Skeletal muscle tissue (tissue), 4 donors: ENCODE data around the gene YARS1. TPM values are rescaled to one million over a fixed set of nuclear protein-coding genes. Genes with fewer than 3 reads are reported as not detected.

Source experiments
- H3K27ac ChIP-seq: one replicate; pipeline ENCODE4 v1.7.0; 2013; ENCODE audit warnings: mild to moderate bottlenecking, low read depth, low read length, inconsistent platforms
- H3K27me3 ChIP-seq, 3 donors: one replicate each; pipeline ENCODE4 v1.7.0; 2013; ENCODE audit warnings: low read length in 3 of 3; ENCODE audit not compliant: control insufficient read depth in 3 of 3, insufficient read depth in 3 of 3
- H3K36me3 ChIP-seq, 3 donors: one replicate each; pipeline ENCODE4 v1.7.0; 2013; ENCODE audit warnings: low read length in 3 of 3; ENCODE audit not compliant: control insufficient read depth in 3 of 3, insufficient read depth in 3 of 3
- H3K4me1 ChIP-seq, 3 donors: one replicate each; pipeline ENCODE4 v1.7.0; 2013; ENCODE audit warnings: low read length in 3 of 3, mild to moderate bottlenecking in 3 of 3; ENCODE audit not compliant: control insufficient read depth in 3 of 3, insufficient read depth in 3 of 3
- H3K4me3 ChIP-seq, 3 donors: one replicate each; pipeline ENCODE4 v1.7.0; 2013; ENCODE audit warnings: low read length in 3 of 3
- H3K9ac ChIP-seq, 3 donors: one replicate each; pipeline ENCODE4 v1.7.0; 2013; ENCODE audit warnings: low read length in 3 of 3, mild to moderate bottlenecking in 3 of 3, moderate library complexity in 2 of 3, low read depth in 1 of 3
- H3K9me3 ChIP-seq, 3 donors: one replicate each; pipeline ENCODE4 v1.7.0; 2013; ENCODE audit warnings: low read length in 3 of 3; ENCODE audit not compliant: control insufficient read depth in 3 of 3
- total RNA-seq: library from RNA; depleted of rRNA; stranded (reverse); fragments of >200 nt; gene quantifications from one replicate; pipeline ENCODE4 v1.2.3, GENCODE V29; 2014
- donor health status: Osteomylitis.

Gene YARS1
- total RNA-seq, 1 donor from 2014 or later = 33.9 TPM

DNA sequence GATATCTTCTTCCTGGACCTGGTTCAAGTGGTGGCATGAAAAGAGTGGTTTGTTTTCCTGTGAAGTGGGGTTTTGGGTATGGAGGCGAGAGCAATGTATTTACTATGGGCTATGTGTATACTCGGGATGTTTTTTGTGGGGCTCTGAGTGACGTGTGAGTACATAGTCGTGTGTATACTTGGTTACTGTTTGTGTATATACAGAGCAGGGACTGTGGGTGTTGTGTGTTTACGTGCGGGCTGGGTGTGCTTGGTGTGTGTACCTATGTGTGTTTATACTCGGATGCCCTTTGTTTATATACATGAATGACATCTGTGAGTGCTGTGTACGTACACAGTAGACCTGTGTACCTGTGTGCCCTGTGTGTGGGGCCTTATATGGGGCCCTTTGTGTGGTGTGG, 50.0 kb downstream of the YARS1 start:
- Histone ChIP-seq H3K27me3 (no peaks in the 10 kb centered on the region), H3K27ac (no peak overlapping the region), H3K9ac (no peak overlapping the region), H3K9me3 (no peaks in the 10 kb centered on the region), H3K4me1 (peaks cover 0 to 6% (median 4%) of the 10 kb centered on the region in 3 donors), H3K36me3 (peaks cover 0 to 6% (median 3%) of the 10 kb centered on the region in 3 donors), H3K4me3 (no peak overlapping the region)

DNA sequence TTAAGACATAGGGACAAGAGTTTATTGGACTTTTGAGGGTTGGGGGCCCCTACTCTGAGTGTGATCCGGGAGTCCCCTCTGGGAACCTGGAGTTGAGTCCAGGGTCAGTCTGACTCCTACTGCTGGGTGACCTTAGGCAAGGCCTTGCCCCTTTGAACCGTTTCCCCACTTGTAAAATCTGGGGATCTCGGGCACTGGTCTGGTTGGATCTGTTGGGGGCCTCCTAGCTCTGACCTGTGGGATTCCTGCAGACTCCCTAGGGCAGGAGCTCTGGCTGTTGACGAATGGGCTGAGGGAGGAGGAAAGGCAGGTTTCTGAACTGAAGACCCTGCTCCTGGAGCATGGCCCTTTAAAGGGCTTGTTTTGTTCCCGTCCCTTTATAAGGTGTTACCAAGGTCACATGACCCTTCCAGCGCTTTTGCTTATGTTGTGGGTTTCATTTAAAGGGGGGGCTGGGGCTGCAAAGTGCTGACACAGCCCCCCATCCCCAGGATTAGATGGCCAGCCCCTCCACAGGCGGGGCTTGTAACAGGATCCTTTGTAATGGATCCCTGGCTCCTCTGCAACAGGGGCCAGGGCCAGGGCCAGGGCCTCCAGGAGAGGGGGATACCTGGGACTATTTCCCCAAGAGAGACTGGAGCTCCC, 50.7 kb downstream of the YARS1 start:
- H3K9me3 ChIP-seq = no peaks in the 10 kb centered on the region
- H3K27ac ChIP-seq = no peak overlapping the region
- H3K4me3 ChIP-seq = no peak overlapping the region
- H3K4me1 ChIP-seq = peaks cover 6 to 7% (median 6%) of the 10 kb centered on the region in 3 donors
- no peak overlapping the region for H3K9ac ChIP-seq
- H3K36me3 ChIP-seq = peaks cover 0 to 6% (median 3%) of the 10 kb centered on the region in 3 donors
- H3K27me3 ChIP-seq = no peaks in the 10 kb centered on the region

DNA sequence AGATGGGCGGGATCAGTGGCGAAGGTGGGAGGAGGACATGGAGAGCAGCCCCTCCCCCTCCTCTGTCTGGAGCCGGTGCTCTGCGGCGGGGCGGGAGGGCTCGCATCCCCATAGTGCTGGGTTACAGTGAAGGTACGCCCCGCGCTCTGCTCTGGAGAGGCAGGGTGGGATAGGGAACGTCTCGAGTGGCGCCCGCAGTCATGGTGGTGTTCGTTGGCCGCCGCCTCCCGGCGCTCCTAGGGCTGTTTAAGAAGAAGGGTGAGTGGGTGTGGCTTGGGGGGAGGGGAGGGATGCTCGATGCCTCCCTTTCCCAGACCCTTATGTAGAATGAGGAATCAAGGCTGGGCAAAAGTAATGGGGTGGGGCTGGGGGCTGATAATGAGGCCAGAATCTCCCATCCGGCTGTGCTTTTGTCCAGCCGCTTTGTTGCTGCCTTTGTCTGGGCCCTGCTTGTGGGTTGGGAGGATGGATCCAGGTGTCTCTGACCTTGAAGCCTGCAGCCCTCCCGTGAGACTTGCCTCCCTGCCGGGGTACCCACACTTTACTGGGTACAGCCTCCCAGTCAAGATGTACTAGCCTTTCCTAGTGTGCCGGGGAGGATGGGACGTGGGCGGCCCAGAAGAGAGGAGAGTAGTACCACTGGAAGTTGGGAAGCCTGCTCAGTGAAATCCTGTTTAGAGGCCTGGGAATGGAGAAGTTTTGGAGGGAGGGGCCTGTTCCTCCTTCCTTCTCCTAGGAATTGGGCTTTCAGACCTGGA, 51.4 kb downstream of the YARS1 start:
- Histone ChIP-seq H3K4me1 (peaks cover 6 to 12% (median 10%) of the 10 kb centered on the region in 3 donors), H3K27ac (no peak overlapping the region), H3K36me3 (peaks cover 0 to 6% (median 3%) of the 10 kb centered on the region in 3 donors), H3K9me3 (no peaks in the 10 kb centered on the region), H3K27me3 (no peaks in the 10 kb centered on the region), H3K4me3 (no peak overlapping the region), H3K9ac (no peak overlapping the region)

DNA sequence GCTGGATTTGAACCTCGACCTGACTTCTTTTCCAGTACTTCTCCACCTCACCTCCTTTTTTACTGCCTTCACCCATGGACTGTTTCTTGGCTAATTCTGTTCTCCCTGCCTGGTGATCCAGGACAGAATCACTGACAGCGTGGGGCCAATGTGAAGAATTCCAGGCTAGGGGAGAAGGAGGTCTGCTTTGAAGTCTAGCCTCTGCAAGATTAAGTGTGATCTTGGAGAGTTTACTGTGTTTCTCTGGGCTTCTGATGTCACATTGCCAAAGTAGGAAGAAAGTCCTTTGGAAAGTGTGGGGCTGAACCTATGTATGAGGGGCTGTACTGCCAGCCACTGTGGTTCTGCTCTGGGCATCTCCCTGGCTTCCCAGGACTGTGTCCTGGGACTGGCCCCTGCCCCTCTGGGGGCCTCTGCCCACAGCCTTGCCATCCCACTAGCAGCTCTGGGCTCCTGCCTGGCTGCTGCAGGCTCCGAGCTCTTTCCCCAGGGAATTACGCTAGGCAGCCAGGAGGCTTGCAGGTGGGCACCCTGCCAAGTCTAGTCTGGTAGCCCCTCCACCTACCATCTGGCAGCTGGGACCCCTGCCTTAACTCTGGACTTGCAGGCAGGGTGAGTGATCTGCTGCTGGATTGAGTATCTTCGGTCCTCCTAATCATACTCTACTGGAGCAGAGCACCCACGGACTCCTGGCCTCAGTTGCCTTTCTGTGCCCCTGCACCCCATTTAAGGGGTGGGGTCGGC, 52.2 kb downstream of the YARS1 start:
- Histone ChIP-seq H3K4me1 (peaks cover 6 to 16% (median 11%) of the 10 kb centered on the region in 3 donors), H3K27me3 (no peaks in the 10 kb centered on the region), H3K9me3 (no peaks in the 10 kb centered on the region), H3K4me3 (no peak overlapping the region), H3K36me3 (peaks cover 0 to 2% (median 2%) of the 10 kb centered on the region in 3 donors), H3K27ac (no peak overlapping the region), H3K9ac (no peak overlapping the region)

DNA sequence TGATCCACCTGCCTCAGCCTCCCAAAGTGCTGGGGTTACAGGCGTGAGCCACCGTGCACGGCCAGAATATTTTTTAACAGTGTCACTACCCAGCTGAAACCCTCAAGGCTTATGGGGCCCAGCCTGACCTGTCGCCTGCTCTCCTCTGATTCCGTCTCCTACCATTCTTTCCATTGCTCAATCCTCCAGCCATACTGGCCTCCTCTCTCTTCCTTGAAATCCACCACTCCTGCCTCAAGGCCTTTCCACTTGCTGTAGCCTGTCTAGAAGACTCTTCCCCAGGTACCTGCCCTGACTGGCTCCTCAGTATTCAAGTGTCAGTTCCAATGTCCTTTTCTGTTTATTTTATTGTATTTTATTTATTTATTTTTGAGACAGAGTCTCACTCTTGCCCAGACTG, 53.9 kb downstream of the YARS1 start:
- Histone ChIP-seq H3K9ac (no peak overlapping the region), H3K4me1 (peaks cover 10 to 22% (median 11%) of the 10 kb centered on the region in 3 donors), H3K9me3 (no peaks in the 10 kb centered on the region), H3K27ac (no peak overlapping the region), H3K27me3 (no peaks in the 10 kb centered on the region), H3K36me3 (peaks cover 0 to 2% (median 0%) of the 10 kb centered on the region in 3 donors), H3K4me3 (no peak overlapping the region)

DNA sequence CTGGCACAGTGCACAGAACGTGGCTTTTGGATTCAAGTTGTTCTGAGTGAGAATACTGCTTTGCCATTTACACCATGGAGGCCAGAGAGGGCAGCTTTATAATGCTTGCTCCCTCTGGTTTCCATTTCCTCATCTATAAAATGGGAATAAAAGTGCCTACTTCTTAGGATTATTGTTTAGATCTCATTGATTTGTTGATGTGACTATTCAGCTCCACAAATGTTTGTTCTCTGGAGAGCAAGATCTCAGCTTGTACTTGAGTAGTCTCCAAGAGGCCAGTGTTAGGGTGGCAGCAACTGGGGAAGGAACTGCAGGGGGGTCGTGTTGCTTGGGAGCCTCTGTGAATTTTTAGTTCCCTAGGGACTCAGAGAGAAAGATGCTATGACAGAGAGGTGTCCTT, 55.2 kb downstream of the YARS1 start:
- H3K4me1 ChIP-seq = peaks cover 5 to 22% (median 7%) of the 10 kb centered on the region in 3 donors
- H3K4me3 ChIP-seq = no peak overlapping the region
- H3K36me3 ChIP-seq = no peaks in the 10 kb centered on the region
- H3K9ac ChIP-seq = no peak overlapping the region
- H3K27me3 ChIP-seq = no peaks in the 10 kb centered on the region
- no peaks in the 10 kb centered on the region for H3K9me3 ChIP-seq
- H3K27ac ChIP-seq = no peak overlapping the region

DNA sequence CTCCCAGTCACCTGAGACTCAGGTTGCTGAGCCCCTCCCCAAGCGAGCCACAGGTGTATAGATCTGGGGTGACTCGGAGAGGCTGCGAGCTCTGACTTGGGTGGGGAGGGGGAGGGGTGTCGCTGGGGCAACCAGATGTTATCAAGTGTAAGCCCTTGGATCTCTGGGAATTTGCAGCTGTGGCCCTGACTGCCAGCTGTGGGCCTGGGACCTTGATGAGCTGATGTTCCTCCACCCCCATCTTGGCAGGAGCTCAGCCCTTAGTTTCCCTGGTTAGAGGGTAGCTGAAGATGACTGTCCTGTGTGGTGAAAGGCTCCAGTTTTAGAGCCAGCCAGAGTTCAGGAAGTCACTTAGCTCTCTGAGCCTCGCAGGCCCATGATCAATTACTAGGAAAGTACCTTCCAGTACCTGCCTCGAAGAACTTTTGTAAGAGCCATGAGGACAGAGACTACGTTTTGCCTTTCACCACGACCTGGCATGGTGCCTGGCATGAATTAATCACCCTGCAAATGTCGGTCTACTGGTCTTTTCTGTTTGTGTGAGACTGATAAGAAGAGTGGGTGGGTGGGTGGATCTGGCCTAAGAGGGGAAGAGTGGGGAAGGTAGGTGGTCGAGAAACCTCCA, 55.8 kb downstream of the YARS1 start:
- Histone ChIP-seq H3K4me1 (peaks cover 4 to 22% (median 7%) of the 10 kb centered on the region in 3 donors), H3K27me3 (no peaks in the 10 kb centered on the region), H3K9ac (peak overlapping the region in 1 of 3 donors; percentile 8), H3K4me3 (no peak overlapping the region), H3K9me3 (no peaks in the 10 kb centered on the region), H3K27ac (no peak overlapping the region), H3K36me3 (no peaks in the 10 kb centered on the region)

DNA sequence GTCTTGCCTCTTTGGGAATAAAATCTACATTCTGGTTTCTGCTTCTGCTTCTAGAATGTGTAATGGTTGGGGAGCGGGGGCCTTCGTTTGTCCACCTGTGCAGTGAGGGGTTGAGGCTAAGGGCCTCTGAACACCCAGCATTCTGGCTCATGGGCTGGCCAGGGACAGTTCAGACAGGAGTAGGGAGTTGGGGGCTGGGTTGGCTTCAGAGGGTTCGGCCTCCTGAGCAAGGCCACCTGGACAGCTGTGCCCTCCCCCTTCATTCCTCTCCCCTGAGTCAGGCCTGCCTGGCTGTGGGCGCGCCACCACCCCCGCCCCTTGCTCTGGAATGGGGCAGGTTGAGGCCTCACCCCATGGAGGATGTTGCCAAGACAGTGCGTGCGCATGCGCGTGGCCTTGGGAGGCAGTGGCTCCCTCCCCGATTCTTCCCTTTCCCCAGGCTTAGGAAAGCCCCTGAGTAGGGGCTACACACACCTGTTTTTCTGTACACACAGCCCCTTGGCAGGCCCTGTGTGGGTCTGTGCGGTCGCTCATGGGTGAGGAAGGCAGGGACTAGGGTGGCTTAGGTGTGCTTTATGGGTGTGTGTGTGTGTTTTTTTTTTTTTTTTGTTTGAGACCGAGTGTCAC, 57.0 kb downstream of the YARS1 start:
- Histone ChIP-seq H3K27ac (no peak overlapping the region), H3K4me1 (peaks cover 4 to 22% (median 7%) of the 10 kb centered on the region in 3 donors), H3K4me3 (no peak overlapping the region), H3K36me3 (no peaks in the 10 kb centered on the region), H3K9ac (peak overlapping the region in 1 of 3 donors; percentile 3), H3K27me3 (no peaks in the 10 kb centered on the region), H3K9me3 (no peaks in the 10 kb centered on the region)

DNA sequence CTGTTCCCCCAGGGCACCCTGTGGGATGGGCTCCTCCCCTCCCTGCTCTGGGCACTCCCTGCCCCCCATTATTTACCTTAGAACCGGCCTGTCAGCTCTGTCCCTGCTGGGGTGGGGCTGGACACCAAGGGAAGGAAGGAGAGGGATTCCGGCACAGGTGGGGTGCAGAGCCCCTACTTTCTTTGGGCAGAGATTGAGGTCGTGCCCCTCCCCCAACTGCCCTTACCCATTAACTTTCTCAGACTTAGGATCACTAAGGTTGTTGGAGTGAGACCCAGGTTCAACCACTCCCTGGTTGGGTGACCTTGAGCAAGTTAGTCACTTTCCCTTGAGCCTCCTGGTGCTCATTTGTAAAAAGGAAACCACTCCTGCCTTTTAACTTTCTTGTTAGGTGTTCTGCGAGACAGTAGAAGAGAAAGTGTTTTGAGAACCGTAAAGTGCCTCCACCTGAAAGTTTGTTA, 57.6 kb downstream of the YARS1 start:
- H3K4me3 ChIP-seq = no peak overlapping the region
- H3K4me1 ChIP-seq = peaks cover 5 to 23% (median 7%) of the 10 kb centered on the region in 3 donors
- H3K9me3 ChIP-seq = no peaks in the 10 kb centered on the region
- no peak overlapping the region for H3K9ac ChIP-seq
- no peak overlapping the region for H3K27ac ChIP-seq
- no peaks in the 10 kb centered on the region for H3K27me3 ChIP-seq
- no peaks in the 10 kb centered on the region for H3K36me3 ChIP-seq
